Measurements from ENCODE around the gene DRICH1.
"Not testable (repeated sequence)": the region's sequence is repeated elsewhere in the genome, so short reads cannot be mapped to it uniquely, and the experiment has no call there.

The DRICH1 gene

GRCh38 chr22:23569716-23570115 lies 62.4 kb downstream of the DRICH1 start:
- in situ Hi-C loops (cut with HindIII; ENCODE audit: low sequenced_read_pairs) = no loop called here

DNA sequence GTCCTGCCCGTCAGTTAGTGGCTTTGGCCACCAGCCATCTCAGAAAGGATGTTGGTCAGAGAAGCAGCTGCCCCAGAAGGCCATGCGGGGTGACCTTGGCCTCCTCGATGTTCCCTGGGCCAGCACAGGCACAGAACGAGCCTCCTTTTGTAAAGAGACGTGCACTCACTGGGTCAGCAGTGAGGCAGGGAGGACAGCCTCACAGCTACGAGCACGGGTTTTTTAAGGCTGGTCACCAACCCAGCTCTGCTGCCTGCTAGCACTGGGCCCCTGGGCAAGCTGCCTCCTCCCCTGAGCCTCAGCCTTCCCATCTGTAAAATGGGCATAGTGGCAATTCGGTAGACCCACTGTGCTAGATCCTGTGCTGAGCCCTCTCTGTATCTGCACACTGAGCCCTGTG lies 62.8 kb downstream of the DRICH1 start:
- in situ Hi-C loops (cut with HindIII; ENCODE audit: low sequenced_read_pairs) = no loop called here

DNA sequence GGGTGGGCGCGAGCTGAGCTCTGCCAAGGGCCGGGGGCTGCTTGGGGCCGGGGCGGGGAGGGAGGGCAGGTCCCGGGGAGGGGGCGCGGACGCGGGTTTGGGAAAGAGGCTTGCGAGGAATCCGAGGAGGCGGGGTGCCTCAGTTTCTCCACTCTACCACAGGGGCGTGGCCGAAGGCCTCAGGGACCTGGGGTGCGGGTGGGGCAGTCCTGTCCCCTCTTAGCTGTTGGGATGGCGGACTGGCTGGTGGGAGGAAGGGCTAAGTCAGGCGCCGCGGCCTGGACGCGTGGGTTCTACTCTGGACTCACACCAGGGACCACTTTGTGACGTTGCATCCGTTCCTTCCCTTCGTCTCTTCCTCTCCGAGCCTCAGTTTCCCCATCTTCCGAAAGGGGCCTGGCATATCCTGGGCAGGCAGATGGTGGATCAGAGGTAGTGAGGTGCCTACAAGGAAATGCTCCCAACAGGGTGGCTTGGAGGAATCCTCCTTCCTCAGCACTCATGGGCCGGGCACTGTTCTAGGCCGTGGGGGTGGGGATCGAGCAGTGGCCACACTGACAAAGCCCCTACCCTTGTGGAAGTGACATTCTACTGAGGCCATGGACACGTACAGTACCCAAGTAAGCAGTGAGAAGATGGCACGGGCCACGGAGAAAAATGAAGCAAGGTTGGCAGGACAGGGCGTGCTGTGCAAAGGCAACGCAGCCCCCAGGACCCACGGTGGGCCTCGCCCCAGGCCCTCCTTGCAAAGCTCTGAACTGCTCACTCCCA lies 65.2 kb downstream of the DRICH1 start:
- in situ Hi-C loops (cut with HindIII; ENCODE audit: low sequenced_read_pairs) = no loop called here

- in situ Hi-C loops (cut with HindIII; ENCODE audit: low sequenced_read_pairs) = no loop called here
Observed at GRCh38 chr22:23565915-23566704, 66.0 kb downstream of the DRICH1 start.

DNA sequence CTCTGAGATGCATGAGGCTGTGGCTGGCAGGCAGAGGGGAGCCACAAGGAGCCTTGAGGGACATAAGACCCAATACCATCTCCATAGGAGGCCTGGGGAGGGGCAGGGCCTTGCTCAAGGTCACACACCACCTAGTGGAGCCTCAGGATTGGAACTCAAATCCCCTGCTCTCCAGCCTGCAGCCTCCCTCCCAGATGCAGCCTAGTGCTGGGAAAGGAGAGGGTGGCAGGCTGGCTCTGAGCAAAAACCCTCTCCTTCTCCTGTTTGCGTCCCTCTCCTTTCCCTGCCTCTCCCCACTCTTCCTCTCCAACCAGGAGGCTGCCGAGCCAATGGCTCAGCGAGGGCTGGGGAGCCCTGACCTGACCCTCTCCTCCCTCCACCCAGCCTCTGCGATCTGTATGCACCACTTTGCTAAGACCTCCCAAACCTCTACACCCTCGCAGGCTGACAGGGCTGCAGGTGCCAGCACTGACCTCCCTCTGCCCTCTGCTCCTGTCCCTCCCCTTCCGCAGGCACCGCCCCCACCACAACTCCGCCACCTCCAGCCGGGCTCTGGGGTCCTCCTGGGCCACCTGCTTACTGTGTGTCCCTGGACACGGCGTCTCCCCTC lies 66.7 kb downstream of the DRICH1 start:
- in situ Hi-C loops (cut with HindIII; ENCODE audit: low sequenced_read_pairs) = no loop called here

GRCh38 chr22:23564276-23564675 lies 67.8 kb downstream of the DRICH1 start:
- in situ Hi-C loops (cut with HindIII; ENCODE audit: low sequenced_read_pairs) = no loop called here

DNA sequence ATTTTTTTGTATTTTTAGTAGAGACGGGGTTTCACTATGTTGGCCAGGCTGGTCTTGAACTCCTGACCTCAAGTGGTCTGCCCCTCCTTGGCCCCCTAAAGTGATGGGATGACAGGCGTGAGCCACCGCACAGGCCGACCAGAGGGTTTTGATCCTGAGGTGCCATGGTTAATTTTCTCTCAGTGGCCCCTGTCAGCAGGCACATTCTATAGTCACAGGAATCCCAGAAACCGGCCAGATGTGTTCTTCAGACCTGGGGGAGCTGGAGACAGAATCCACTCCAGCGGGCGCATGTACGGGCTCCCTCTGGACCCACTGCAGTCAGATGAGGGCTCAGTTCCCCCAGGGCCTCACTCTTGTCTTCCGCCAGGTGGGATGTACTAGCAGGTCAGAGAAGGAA lies 69.0 kb downstream of the DRICH1 start:
- in situ Hi-C loops (cut with HindIII; ENCODE audit: low sequenced_read_pairs) = no loop called here

DNA sequence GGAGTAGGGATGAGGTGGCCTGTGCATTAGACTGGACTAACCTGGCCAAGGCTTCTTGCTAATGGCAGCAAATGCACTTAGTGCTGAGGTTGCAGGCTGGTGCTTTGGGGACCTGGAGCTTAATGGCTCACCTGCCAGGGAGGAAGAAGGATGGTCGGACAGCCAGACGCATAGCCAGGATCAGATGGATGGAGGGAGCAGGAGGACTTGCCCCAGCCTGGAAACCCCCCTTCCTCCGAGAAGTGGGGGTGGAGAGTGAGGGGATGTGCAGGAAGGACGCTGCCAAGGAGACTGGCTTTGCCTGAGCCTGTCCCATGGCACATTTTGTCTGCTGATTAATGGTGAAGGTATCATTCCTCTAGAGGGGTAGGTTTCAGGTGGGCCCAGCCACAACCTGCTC lies 69.9 kb downstream of the DRICH1 start:
- in situ Hi-C loops (cut with HindIII; ENCODE audit: low sequenced_read_pairs) = no loop called here

DNA sequence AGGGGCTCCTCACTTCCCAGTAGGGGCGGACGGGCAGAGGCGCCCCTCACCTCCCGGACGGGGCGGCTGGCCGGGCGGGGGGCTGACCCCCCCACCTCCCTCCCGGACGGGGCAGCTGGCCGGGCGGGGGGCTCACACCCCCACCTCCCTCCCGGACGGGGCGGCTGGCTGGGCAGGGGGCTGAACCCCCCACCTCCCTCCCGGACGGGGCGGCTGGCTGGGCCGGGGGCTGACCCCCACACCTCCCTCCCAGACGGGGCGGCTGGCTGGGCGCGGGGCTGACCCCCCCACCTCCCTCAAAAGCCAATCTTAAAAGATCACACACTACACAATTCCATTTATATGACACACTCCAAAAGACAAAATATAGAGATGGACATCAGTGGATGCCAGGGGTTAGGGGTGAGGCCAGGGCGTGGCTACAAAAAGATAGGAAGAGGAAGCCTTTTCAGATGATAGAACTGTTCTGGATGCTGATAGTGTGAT lies 71.1 kb downstream of the DRICH1 start:
- in situ Hi-C loops (cut with HindIII; ENCODE audit: low sequenced_read_pairs) = not testable (repeated sequence)

- in situ Hi-C loops (cut with HindIII; ENCODE audit: low sequenced_read_pairs) = not testable (repeated sequence)
Observed at GRCh38 chr22:23560215-23560614, 71.9 kb downstream of the DRICH1 start.
